Fibroblast of the aortic adventitia (primary cell): ENCODE results near the gene SIGLEC12. TPM values are rescaled to one million over a fixed set of nuclear protein-coding genes. Genes with fewer than 3 reads are reported as not detected.
"Not testable (repeated sequence)": the region's sequence is repeated elsewhere in the genome, so short reads cannot be mapped to it uniquely, and the experiment has no call there.

Experiments
- DNase-seq: peaks from one replicate; pipeline ENCODE4 v3.0.0-alpha.2; 2010; ENCODE audit warnings: low read depth
- H3K4me3 ChIP-seq: 2 replicates; pipeline ENCODE4 v1.5.1; 2011; ENCODE audit warnings: low read depth, mild to moderate bottlenecking, control low read depth, low read length, moderate library complexity
- CTCF ChIP-seq: IDR thresholded peaks from 2 replicates; pipeline ENCODE4 v1.5.1; 2011; ENCODE audit warnings: mild to moderate bottlenecking, low read length, control low read depth, inconsistent platforms; ENCODE audit not compliant: insufficient read depth
- small RNA-seq: library from RNA; depleted of rRNA; stranded (forward); fragments of <200 nt; gene quantifications from one replicate; pipeline ENCODE3, GENCODE V24; 2012
- total RNA-seq: library from RNA; depleted of rRNA; stranded (reverse); fragments of >200 nt; gene quantifications from 2 replicates; pipeline ENCODE4 v1.2.3, GENCODE V29; 2012; ENCODE audit warnings: low replicate concordance

The SIGLEC12 gene
- total RNA-seq, 1 donor: not detected

- TF ChIP-seq CTCF: no peak
- no peak for DNase-seq
- no peak overlapping the region for H3K4me3 ChIP-seq
These were observed 50.8 kb downstream of the SIGLEC12 start for GRCh38 chr19:51450730-51451307.

- no peak for DNase-seq
- no peak overlapping the region for H3K4me3 ChIP-seq
- TF ChIP-seq CTCF: no peak
These were observed 53.1 kb downstream of the SIGLEC12 start for GRCh38 chr19:51448411-51449016.

GRCh38 chr19:51448011-51448410, 53.6 kb downstream of the SIGLEC12 start:
- no peak for TF ChIP-seq CTCF
- no peak for DNase-seq
- H3K4me3 ChIP-seq: no peak overlapping the region

- not testable (repeated sequence) for H3K4me3 ChIP-seq
These were observed 54.1 kb downstream of the SIGLEC12 start for GRCh38 chr19:51447510-51447909.

GRCh38 chr19:51441410-51442390, 59.9 kb downstream of the SIGLEC12 start:
- H3K4me3 ChIP-seq: no peak overlapping the region
- TF ChIP-seq CTCF: no peak
- DNase-seq: no peak

More at GRCh38 chr19:51447510-51447909, 54.1 kb downstream of the SIGLEC12 start:
- not testable (repeated sequence) for DNase-seq

Small RNA genes within 50 kb of the gene (small RNA-seq; reads per million reads assigned to genes)
- not detected for gene AC020914.3
- gene AC020914.5: not detected

Other genes with a start within 250 kb of the SIGLEC12 start
- not detected in 2 replicates for gene IGLON5, start 190.2 kb downstream of the SIGLEC12 start, total RNA-seq
- gene VSIG10L, start 159.7 kb downstream of the SIGLEC12 start, total RNA-seq: 0.27 TPM in 1 of 2 replicates, not detected in the other
- 66.8 and 104 TPM in 2 replicates for gene ETFB, start 135.4 kb downstream of the SIGLEC12 start, total RNA-seq
- 0.36 TPM in 1 of 2 replicates, not detected in the other for gene CLDND2, start 132.8 kb downstream of the SIGLEC12 start, total RNA-seq
- not detected in 2 replicates for gene NKG7, start 129.1 kb downstream of the SIGLEC12 start, total RNA-seq
- not detected in 2 replicates for gene LIM2, start 113.8 kb downstream of the SIGLEC12 start, total RNA-seq
- gene C19orf84, start 111.2 kb downstream of the SIGLEC12 start, total RNA-seq: not detected in 2 replicates
- not detected in 2 replicates for gene SIGLEC10, start 84.2 kb downstream of the SIGLEC12 start, total RNA-seq
- not detected in 2 replicates for gene SIGLEC8, start 43.3 kb downstream of the SIGLEC12 start, total RNA-seq
- gene CEACAM18, start 23.3 kb downstream of the SIGLEC12 start, total RNA-seq: not detected in 2 replicates
- gene SIGLEC6, start 29.9 kb upstream of the SIGLEC12 start, total RNA-seq: not detected in 2 replicates
- gene ZNF175, start 69.5 kb upstream of the SIGLEC12 start, total RNA-seq: 7.9 and 12.9 TPM in 2 replicates
- not detected in 2 replicates for gene SIGLEC5, start 128.6 kb upstream of the SIGLEC12 start, total RNA-seq
- not detected in 2 replicates for gene SIGLEC14, start 145.0 kb upstream of the SIGLEC12 start, total RNA-seq
- 5.3 and 8.5 TPM in 2 replicates for gene SPACA6, start 191.5 kb upstream of the SIGLEC12 start, total RNA-seq
- gene HAS1, start 222.2 kb upstream of the SIGLEC12 start, total RNA-seq: 0.09 and 0.49 TPM in 2 replicates